WTC11 (cell line): Measurements from ENCODE around the gene RPP21. TPM values are rescaled to one million over a fixed set of nuclear protein-coding genes. Genes with fewer than 3 reads are reported as not detected.

ENCODE experiments used
- ATF1 ChIP-seq: sonication (generic); formaldehyde crosslinking; IDR thresholded peaks from 2 replicates; pipeline ENCODE4 v1.8.1; 2023; ENCODE audit warnings: mild to moderate bottlenecking, moderate library complexity, missing genetic modification reagents
- ETV6 ChIP-seq: sonication (generic); formaldehyde crosslinking; IDR thresholded peaks from 2 replicates; pipeline ENCODE4 v1.8.1; 2022; ENCODE audit warnings: mild to moderate bottlenecking, missing genetic modification reagents
- FOXP4 ChIP-seq: sonication (generic); formaldehyde crosslinking; IDR thresholded peaks from 2 replicates; pipeline ENCODE4 v1.8.0; 2022; ENCODE audit warnings: mild to moderate bottlenecking, missing genetic modification reagents
- GABPB1 ChIP-seq: sonication (generic); formaldehyde crosslinking; IDR thresholded peaks from 2 replicates; pipeline ENCODE4 v1.8.1; 2023; ENCODE audit warnings: mild to moderate bottlenecking, missing genetic modification reagents
- GRHL2 ChIP-seq: fragments of 250-450 bp; sonication (Bioruptor Pico); IDR thresholded peaks from 2 replicates; pipeline ENCODE4 v1.8.0; 2022; ENCODE audit warnings: mild to moderate bottlenecking, moderate library complexity; ENCODE audit not compliant: insufficient replicate concordance, severe bottlenecking
- IRF2 ChIP-seq: sonication (generic); formaldehyde crosslinking; IDR thresholded peaks from 2 replicates; pipeline ENCODE4 v1.8.0; 2022; ENCODE audit warnings: low read depth, missing genetic modification reagents, borderline replicate concordance
- NFE2L1 ChIP-seq: sonication (generic); formaldehyde crosslinking; IDR thresholded peaks from 2 replicates; pipeline ENCODE4 v1.8.1; 2023; ENCODE audit warnings: missing genetic modification reagents
- NR2C2 ChIP-seq: sonication (generic); formaldehyde crosslinking; IDR thresholded peaks from 2 replicates; pipeline ENCODE4 v1.8.0; 2022; ENCODE audit warnings: mild to moderate bottlenecking, missing genetic modification reagents
- OVOL2 ChIP-seq: fragments of 250-450 bp; sonication (Bioruptor Pico); IDR thresholded peaks from 2 replicates; pipeline ENCODE4 v1.9.0; 2021; ENCODE audit warnings: mild to moderate bottlenecking, borderline replicate concordance
- RORB ChIP-seq: fragments of 250-450 bp; sonication (Bioruptor Pico); IDR thresholded peaks from 2 replicates; pipeline ENCODE4 v1.9.0; 2021; ENCODE audit warnings: mild to moderate bottlenecking
- SOX15 ChIP-seq: fragments of 250-450 bp; sonication (Bioruptor Pico); IDR thresholded peaks from 2 replicates; pipeline ENCODE4 v1.9.0; 2021; ENCODE audit warnings: mild to moderate bottlenecking
- TCF7 ChIP-seq: sonication (generic); formaldehyde crosslinking; IDR thresholded peaks from 2 replicates; pipeline ENCODE4 v1.8.0; 2022; ENCODE audit warnings: mild to moderate bottlenecking, low read depth, missing genetic modification reagents, moderate library complexity
- TEAD1 ChIP-seq: sonication (generic); formaldehyde crosslinking; IDR thresholded peaks from 2 replicates; pipeline ENCODE4 v1.8.0; 2022; ENCODE audit warnings: mild to moderate bottlenecking, missing genetic modification reagents
- ZNF512 ChIP-seq: sonication (generic); formaldehyde crosslinking; IDR thresholded peaks from 2 replicates; pipeline ENCODE4 v1.8.1; 2022; ENCODE audit warnings: missing genetic modification reagents, borderline replicate concordance
- ZNF671 ChIP-seq: fragments of 250-450 bp; sonication (Bioruptor Pico); IDR thresholded peaks from 2 replicates; pipeline ENCODE4 v1.8.0; 2021; ENCODE audit warnings: mild to moderate bottlenecking
- total RNA-seq: library from RNA; stranded (reverse); gene quantifications from 3 replicates; pipeline ENCODE4 v1.2.3, GENCODE V29; 2021
- TF ChIP-seq, protein P1 (sequence below): fragments of 250-450 bp; sonication (Bioruptor Pico); IDR thresholded peaks from 2 replicates; pipeline ENCODE4 v2.1.2; 2022; ENCODE audit warnings: mild to moderate bottlenecking, moderate library complexity
- TF ChIP-seq, protein P2 (sequence below): sonication (generic); formaldehyde crosslinking; IDR thresholded peaks from 2 replicates; pipeline ENCODE4 v1.8.1; 2022; ENCODE audit warnings: mild to moderate bottlenecking, missing genetic modification reagents, moderate library complexity, borderline replicate concordance
- TF ChIP-seq, protein P3 (sequence below): sonication (generic); formaldehyde crosslinking; IDR thresholded peaks from 2 replicates; pipeline ENCODE4 v1.8.1; 2023; ENCODE audit warnings: mild to moderate bottlenecking, missing genetic modification reagents, moderate library complexity
- TF ChIP-seq, protein P4 (sequence below): sonication (generic); formaldehyde crosslinking; IDR thresholded peaks from 2 replicates; pipeline ENCODE4 v1.8.1; 2023; ENCODE audit warnings: mild to moderate bottlenecking, missing genetic modification reagents
- TF ChIP-seq, protein P5 (sequence below): sonication (generic); formaldehyde crosslinking; IDR thresholded peaks from 2 replicates; pipeline ENCODE4 v1.8.1; 2023; ENCODE audit warnings: mild to moderate bottlenecking, missing genetic modification reagents, borderline replicate concordance
- TF ChIP-seq, protein P6 (sequence below): sonication (generic); formaldehyde crosslinking; IDR thresholded peaks from 2 replicates; pipeline ENCODE4 v1.8.0; 2022; ENCODE audit warnings: missing genetic modification reagents

RPP21 gene
- total RNA-seq, 1 experiment from 2014 or later = 64.1 TPM

DNA sequence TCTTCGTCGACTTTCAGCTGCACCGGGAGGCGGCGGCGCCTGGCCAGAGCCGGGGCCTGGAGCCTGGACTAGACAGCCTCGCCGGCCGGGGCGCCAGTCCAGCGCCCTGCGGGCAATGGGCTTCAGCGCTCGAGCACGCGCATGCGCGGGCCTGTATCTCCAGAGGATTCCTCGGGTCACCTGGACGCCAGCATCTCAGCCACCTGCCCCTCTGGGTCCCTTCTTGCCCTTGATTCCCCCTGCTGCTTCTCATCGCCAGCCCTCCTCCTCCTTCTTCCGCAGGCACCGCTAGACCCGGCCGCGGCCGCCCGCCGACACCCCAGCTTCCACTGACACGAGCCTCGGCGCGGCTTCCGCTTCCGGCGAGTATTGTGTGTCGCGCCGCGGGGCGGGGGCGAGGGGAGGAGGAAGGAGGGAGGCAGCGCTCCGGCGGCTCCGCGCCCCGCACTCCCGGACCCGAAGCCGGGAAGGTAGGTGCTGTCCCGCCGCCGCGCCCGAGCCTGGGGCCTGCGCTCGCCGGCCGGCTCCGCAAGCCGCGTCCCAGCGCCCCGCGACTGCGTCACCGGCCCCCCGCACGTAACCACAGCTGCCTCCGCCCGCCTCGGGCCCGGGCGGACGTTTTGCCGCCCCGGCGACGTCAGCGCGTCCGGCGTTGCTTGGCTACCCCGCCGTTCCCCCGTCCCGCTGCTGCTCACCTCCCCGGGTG, 18.3 kb upstream of the RPP21 start, which contains the start of gene TRIM39 (continued):
- TF ChIP-seq FOXP4 (CRISPR knock-in tag) (peak; percentile 90), TEAD1 (no peak; the same call in 1 of the 2 replicates), IRF2 (CRISPR knock-in tag) (no peak), ETV6 (CRISPR knock-in tag) (peak; percentile 65; the same call in 1 of the 2 replicates), GABPB1 (CRISPR knock-in tag) (no peak), SOX15 (CRISPR knock-in tag) (no peak), ZNF671 (CRISPR knock-in tag) (no peak), TCF7 (CRISPR knock-in tag) (no peak), OVOL2 (CRISPR knock-in tag) (peak; percentile 56; the same call in 1 of the 2 replicates), NFE2L1 (CRISPR knock-in tag) (no peak), RORB (CRISPR knock-in tag) (no peak), ZNF512 (CRISPR knock-in tag) (no peak), GRHL2 (no peak), ATF1 (CRISPR knock-in tag) (no peak; the same call in 1 of the 2 replicates), NR2C2 (no peak)
- TF ChIP-seq, protein P1, sequence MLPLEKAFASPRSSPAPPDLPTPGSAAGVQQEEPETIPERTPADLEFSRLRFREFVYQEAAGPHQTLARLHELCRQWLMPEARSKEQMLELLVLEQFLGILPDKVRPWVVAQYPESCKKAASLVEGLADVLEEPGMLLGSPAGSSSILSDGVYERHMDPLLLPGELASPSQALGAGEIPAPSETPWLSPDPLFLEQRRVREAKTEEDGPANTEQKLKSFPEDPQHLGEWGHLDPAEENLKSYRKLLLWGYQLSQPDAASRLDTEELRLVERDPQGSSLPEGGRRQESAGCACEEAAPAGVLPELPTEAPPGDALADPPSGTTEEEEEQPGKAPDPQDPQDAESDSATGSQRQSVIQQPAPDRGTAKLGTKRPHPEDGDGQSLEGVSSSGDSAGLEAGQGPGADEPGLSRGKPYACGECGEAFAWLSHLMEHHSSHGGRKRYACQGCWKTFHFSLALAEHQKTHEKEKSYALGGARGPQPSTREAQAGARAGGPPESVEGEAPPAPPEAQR = no peak
- TF ChIP-seq, protein P2, sequence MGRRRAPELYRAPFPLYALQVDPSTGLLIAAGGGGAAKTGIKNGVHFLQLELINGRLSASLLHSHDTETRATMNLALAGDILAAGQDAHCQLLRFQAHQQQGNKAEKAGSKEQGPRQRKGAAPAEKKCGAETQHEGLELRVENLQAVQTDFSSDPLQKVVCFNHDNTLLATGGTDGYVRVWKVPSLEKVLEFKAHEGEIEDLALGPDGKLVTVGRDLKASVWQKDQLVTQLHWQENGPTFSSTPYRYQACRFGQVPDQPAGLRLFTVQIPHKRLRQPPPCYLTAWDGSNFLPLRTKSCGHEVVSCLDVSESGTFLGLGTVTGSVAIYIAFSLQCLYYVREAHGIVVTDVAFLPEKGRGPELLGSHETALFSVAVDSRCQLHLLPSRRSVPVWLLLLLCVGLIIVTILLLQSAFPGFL (CRISPR knock-in tag) = 0 out of 2 replicates have a peak, but pooled peaks have one; percentile 4
- TF ChIP-seq, protein P3, sequence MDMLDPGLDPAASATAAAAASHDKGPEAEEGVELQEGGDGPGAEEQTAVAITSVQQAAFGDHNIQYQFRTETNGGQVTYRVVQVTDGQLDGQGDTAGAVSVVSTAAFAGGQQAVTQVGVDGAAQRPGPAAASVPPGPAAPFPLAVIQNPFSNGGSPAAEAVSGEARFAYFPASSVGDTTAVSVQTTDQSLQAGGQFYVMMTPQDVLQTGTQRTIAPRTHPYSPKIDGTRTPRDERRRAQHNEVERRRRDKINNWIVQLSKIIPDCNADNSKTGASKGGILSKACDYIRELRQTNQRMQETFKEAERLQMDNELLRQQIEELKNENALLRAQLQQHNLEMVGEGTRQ (CRISPR knock-in tag) = no peak
- TF ChIP-seq, protein P4, sequence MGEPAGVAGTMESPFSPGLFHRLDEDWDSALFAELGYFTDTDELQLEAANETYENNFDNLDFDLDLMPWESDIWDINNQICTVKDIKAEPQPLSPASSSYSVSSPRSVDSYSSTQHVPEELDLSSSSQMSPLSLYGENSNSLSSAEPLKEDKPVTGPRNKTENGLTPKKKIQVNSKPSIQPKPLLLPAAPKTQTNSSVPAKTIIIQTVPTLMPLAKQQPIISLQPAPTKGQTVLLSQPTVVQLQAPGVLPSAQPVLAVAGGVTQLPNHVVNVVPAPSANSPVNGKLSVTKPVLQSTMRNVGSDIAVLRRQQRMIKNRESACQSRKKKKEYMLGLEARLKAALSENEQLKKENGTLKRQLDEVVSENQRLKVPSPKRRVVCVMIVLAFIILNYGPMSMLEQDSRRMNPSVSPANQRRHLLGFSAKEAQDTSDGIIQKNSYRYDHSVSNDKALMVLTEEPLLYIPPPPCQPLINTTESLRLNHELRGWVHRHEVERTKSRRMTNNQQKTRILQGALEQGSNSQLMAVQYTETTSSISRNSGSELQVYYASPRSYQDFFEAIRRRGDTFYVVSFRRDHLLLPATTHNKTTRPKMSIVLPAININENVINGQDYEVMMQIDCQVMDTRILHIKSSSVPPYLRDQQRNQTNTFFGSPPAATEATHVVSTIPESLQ (CRISPR knock-in tag) = no peak
- TF ChIP-seq, protein P5, sequence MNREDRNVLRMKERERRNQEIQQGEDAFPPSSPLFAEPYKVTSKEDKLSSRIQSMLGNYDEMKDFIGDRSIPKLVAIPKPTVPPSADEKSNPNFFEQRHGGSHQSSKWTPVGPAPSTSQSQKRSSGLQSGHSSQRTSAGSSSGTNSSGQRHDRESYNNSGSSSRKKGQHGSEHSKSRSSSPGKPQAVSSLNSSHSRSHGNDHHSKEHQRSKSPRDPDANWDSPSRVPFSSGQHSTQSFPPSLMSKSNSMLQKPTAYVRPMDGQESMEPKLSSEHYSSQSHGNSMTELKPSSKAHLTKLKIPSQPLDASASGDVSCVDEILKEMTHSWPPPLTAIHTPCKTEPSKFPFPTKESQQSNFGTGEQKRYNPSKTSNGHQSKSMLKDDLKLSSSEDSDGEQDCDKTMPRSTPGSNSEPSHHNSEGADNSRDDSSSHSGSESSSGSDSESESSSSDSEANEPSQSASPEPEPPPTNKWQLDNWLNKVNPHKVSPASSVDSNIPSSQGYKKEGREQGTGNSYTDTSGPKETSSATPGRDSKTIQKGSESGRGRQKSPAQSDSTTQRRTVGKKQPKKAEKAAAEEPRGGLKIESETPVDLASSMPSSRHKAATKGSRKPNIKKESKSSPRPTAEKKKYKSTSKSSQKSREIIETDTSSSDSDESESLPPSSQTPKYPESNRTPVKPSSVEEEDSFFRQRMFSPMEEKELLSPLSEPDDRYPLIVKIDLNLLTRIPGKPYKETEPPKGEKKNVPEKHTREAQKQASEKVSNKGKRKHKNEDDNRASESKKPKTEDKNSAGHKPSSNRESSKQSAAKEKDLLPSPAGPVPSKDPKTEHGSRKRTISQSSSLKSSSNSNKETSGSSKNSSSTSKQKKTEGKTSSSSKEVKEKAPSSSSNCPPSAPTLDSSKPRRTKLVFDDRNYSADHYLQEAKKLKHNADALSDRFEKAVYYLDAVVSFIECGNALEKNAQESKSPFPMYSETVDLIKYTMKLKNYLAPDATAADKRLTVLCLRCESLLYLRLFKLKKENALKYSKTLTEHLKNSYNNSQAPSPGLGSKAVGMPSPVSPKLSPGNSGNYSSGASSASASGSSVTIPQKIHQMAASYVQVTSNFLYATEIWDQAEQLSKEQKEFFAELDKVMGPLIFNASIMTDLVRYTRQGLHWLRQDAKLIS (CRISPR knock-in tag) = no peak
- TF ChIP-seq, protein P6, sequence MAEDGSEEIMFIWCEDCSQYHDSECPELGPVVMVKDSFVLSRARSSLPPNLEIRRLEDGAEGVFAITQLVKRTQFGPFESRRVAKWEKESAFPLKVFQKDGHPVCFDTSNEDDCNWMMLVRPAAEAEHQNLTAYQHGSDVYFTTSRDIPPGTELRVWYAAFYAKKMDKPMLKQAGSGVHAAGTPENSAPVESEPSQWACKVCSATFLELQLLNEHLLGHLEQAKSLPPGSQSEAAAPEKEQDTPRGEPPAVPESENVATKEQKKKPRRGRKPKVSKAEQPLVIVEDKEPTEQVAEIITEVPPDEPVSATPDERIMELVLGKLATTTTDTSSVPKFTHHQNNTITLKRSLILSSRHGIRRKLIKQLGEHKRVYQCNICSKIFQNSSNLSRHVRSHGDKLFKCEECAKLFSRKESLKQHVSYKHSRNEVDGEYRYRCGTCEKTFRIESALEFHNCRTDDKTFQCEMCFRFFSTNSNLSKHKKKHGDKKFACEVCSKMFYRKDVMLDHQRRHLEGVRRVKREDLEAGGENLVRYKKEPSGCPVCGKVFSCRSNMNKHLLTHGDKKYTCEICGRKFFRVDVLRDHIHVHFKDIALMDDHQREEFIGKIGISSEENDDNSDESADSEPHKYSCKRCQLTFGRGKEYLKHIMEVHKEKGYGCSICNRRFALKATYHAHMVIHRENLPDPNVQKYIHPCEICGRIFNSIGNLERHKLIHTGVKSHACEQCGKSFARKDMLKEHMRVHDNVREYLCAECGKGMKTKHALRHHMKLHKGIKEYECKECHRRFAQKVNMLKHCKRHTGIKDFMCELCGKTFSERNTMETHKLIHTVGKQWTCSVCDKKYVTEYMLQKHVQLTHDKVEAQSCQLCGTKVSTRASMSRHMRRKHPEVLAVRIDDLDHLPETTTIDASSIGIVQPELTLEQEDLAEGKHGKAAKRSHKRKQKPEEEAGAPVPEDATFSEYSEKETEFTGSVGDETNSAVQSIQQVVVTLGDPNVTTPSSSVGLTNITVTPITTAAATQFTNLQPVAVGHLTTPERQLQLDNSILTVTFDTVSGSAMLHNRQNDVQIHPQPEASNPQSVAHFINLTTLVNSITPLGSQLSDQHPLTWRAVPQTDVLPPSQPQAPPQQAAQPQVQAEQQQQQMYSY (CRISPR knock-in tag) = no peak
